Parathyroid adenoma (tissue), 2 donors: ENCODE data around the gene C12orf54.

Source experiments
- H2AFZ ChIP-seq: fragments of 300-600 bp; sonication (generic); one replicate; pipeline ENCODE4 v1.7.0; 2017; ENCODE audit warnings: antibody characterized with exemption, mild to moderate bottlenecking
- H3K27ac ChIP-seq: fragments of 300-600 bp; sonication (generic); one replicate; pipeline ENCODE4 v1.7.0; 2017
- H3K27me3 ChIP-seq: fragments of 300-600 bp; sonication (generic); one replicate; pipeline ENCODE4 v1.7.0; 2017; ENCODE audit warnings: low read length; ENCODE audit not compliant: control insufficient read depth, insufficient read depth
- H3K36me3 ChIP-seq: fragments of 300-600 bp; sonication (generic); one replicate; pipeline ENCODE4 v1.7.0; 2017; ENCODE audit warnings: low read length; ENCODE audit not compliant: control insufficient read depth, insufficient read depth
- H3K4me1 ChIP-seq: fragments of 300-600 bp; sonication (generic); one replicate; pipeline ENCODE4 v1.7.0; 2017; ENCODE audit warnings: control low read depth
- H3K4me2 ChIP-seq: fragments of 300-600 bp; sonication (generic); one replicate; pipeline ENCODE4 v1.7.0; 2017; ENCODE audit warnings: low read length
- H3K4me3 ChIP-seq: fragments of 300-600 bp; sonication (generic); one replicate; pipeline ENCODE4 v1.7.0; 2017; ENCODE audit warnings: low read depth, low read length
- H3K79me2 ChIP-seq: fragments of 300-600 bp; sonication (generic); one replicate; pipeline ENCODE4 v1.7.0; 2017; ENCODE audit warnings: control low read depth
- H3K9ac ChIP-seq: fragments of 300-600 bp; sonication (generic); one replicate; pipeline ENCODE4 v1.7.0; 2017; ENCODE audit warnings: mild to moderate bottlenecking
- H3K9me3 ChIP-seq: fragments of 300-600 bp; sonication (generic); one replicate; pipeline ENCODE4 v1.7.0; 2017; ENCODE audit warnings: low read length; ENCODE audit not compliant: control insufficient read depth
- CTCF ChIP-seq: fragments of 300-600 bp; sonication (generic); IDR thresholded peaks from one replicate; pipeline ENCODE4 v1.7.0; 2017; ENCODE audit warnings: antibody characterized with exemption, mild to moderate bottlenecking
- donor health status: primary hyperparathyroidism.

Gene C12orf54

GRCh38 chr12:48525332-48525731 lies 43.0 kb downstream of the C12orf54 start, which contains the start of gene OR8S1:
TSS of gene OR8S1 (plus strand) at chr12:48525632. CDS start at chr12:48525632, 0 bp downstream.
- TF ChIP-seq CTCF, result no peak
- peaks cover 7% of the 10 kb centered on the region for H3K4me1 ChIP-seq
- no peaks in the 10 kb centered on the region for H3K36me3 ChIP-seq
- no peak within 1 kb of the TSS for H3K4me2 ChIP-seq
- no peaks in the 10 kb centered on the region for H3K27me3 ChIP-seq
- no peak within 1 kb of the TSS for H3K9ac ChIP-seq
- H3K27ac ChIP-seq, result no peak within 1 kb of the TSS
- H2AFZ ChIP-seq, result no peak within 1 kb of the TSS
- H3K4me3 ChIP-seq, result no peak within 1 kb of the TSS
- no peaks in the 10 kb centered on the region for H3K79me2 ChIP-seq
- H3K9me3 ChIP-seq, result no peaks in the 10 kb centered on the region

GRCh38 chr12:48527891-48528670 lies 45.8 kb downstream of the C12orf54 start:
- no peak overlapping the region for H3K27ac ChIP-seq

GRCh38 chr12:48532601-48533000 lies 50.3 kb downstream of the C12orf54 start:
- Histone ChIP-seq H3K27me3 (no peaks in the 10 kb centered on the region), H3K9me3 (no peaks in the 10 kb centered on the region), H3K79me2 (no peaks in the 10 kb centered on the region), H2AFZ (no peak overlapping the region), H3K9ac (no peak overlapping the region), H3K4me3 (no peak overlapping the region), H3K4me1 (no peaks in the 10 kb centered on the region), H3K4me2 (no peak overlapping the region), H3K27ac (no peak overlapping the region), H3K36me3 (no peaks in the 10 kb centered on the region)
- TF ChIP-seq CTCF, result no peak

More at GRCh38 chr12:48527891-48528670, 45.8 kb downstream of the C12orf54 start:
- Histone ChIP-seq H3K36me3 (no peaks in the 10 kb centered on the region), H3K79me2 (no peaks in the 10 kb centered on the region), H3K4me3 (no peak overlapping the region), H3K9ac (no peak overlapping the region), H3K27me3 (no peaks in the 10 kb centered on the region), H3K9me3 (no peaks in the 10 kb centered on the region), H3K4me2 (no peak overlapping the region), H2AFZ (no peak overlapping the region), H3K4me1 (peaks cover 7% of the 10 kb centered on the region)
- TF ChIP-seq CTCF, result no peak

GRCh38 chr12:48536602-48537001 lies 54.3 kb downstream of the C12orf54 start:
- no peaks in the 10 kb centered on the region for H3K36me3 ChIP-seq
- no peaks in the 10 kb centered on the region for H3K9me3 ChIP-seq
- no peak for TF ChIP-seq CTCF
- no peaks in the 10 kb centered on the region for H3K4me1 ChIP-seq
- H2AFZ ChIP-seq, result no peak overlapping the region
- H3K27ac ChIP-seq, result no peak overlapping the region
- H3K9ac ChIP-seq, result no peak overlapping the region
- H3K27me3 ChIP-seq, result no peaks in the 10 kb centered on the region
- H3K4me2 ChIP-seq, result no peak overlapping the region
- H3K4me3 ChIP-seq, result no peak overlapping the region
- H3K79me2 ChIP-seq, result no peaks in the 10 kb centered on the region
